IPS DF 6.9 (cell line): ENCODE results near the gene ALOX15B.

ENCODE experiments used
- DNase-seq: peaks from one replicate; pipeline ENCODE4 v3.0.0-alpha.2; 2013; ENCODE audit warnings: low read depth, low spot score
- H3K27ac ChIP-seq: one replicate; pipeline ENCODE4 v1.5.1; 2013; ENCODE audit warnings: low read length, control low read depth
- H3K27me3 ChIP-seq: 2 replicates; pipeline ENCODE4 v1.6.1; 2013; ENCODE audit warnings: mild to moderate bottlenecking, low read length; ENCODE audit not compliant: control insufficient read depth, insufficient read depth
- H3K36me3 ChIP-seq: 2 replicates; pipeline ENCODE4 v1.6.1; 2013; ENCODE audit warnings: low read length; ENCODE audit not compliant: control insufficient read depth, insufficient read depth
- H3K4me1 ChIP-seq: 2 replicates; pipeline ENCODE4 v1.6.1; 2013; ENCODE audit warnings: low read length; ENCODE audit not compliant: control insufficient read depth, insufficient read depth
- H3K4me3 ChIP-seq: 2 replicates; pipeline ENCODE4 v1.5.1; 2013; ENCODE audit warnings: mild to moderate bottlenecking, low read length
- H3K9me3 ChIP-seq: 2 replicates; pipeline ENCODE4 v1.6.1; 2013; ENCODE audit warnings: low read length, inconsistent platforms; ENCODE audit not compliant: control insufficient read depth, insufficient read depth
- WGBS: extraction: QIAGEN DNeasy Blood & Tissue Kit; methylation state at CpG from one replicate; pipeline ENCODE4 v1.1.7; 2013; ENCODE audit warnings: mixed read lengths, missing lambda C conversion rate; ENCODE audit not compliant: insufficient read length, insufficient coverage; 5-methylcytosine and 5-hydroxymethylcytosine counted together

Gene ALOX15B

DNA sequence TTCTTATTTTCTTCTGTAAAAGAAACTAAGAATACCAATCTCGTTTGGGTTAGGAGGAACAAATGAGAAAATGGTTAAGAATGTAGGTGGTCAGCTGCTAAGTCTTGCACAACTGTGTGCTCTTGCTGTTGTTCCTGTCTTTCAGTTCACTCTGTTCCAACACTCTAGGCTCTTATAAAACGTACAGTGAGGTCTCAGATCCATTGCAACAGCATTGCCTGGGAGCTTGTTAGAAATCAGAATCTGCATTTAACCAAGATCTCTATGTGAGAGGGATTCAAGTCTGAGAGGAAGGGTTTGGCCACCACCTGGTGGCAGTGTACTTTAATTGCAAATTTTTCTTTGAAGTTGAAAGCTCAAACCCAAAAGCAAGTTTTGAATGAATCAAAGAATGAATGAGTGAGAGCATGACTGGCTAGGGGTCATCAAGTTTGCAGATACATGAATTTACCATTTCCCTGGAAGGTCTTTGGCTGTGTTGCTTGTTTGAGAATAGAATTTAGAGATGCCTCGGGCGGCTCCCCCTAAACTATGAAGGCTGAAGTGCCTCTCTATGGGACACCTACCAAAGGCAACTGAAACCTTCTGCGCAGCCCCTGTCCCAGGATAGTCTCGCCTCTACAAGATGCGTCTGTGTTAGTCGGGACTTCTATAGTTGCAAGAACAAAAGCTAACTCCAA is 2.5 kb downstream of the ALOX15B start:
- no peaks in the 10 kb centered on the region for H3K36me3 ChIP-seq
- no peak overlapping the region for H3K27ac ChIP-seq
- no CpG with 5 or more reads among the region's 8 CpGs for WGBS
- no peaks in the 10 kb centered on the region for H3K27me3 ChIP-seq
- 0 out of 2 replicates have a peak, but pooled peaks cover 3% of the 10 kb centered on the region for H3K4me1 ChIP-seq
- no peaks in the 10 kb centered on the region for H3K9me3 ChIP-seq
- H3K4me3 ChIP-seq, result no peak overlapping the region
- no peak for DNase-seq

DNA sequence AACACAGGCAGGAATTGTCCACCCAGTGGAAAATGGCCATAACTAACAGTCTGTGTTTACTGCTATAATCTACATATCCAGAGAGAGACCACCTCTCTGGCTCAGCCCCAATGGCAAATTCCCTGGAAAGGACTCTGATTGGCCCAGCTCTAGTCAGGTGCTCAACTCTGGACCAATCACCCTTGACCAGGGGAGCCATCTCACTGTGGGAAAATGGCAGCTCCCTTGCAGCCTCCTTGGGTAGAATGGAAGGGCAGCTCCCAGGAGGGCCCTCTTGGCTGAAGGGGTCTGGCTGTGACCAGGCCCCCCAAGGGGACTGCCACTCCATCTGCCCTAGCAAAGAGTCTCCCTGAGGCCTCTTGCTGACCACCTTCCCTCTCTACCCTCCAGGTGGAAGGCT is 3.1 kb downstream of the ALOX15B start:
- H3K27ac ChIP-seq, result no peak overlapping the region
- no peaks in the 10 kb centered on the region for H3K27me3 ChIP-seq
- no peaks in the 10 kb centered on the region for H3K36me3 ChIP-seq
- no peak for DNase-seq
- no peaks in the 10 kb centered on the region for H3K9me3 ChIP-seq
- H3K4me3 ChIP-seq, result no peak overlapping the region
- H3K4me1 ChIP-seq, result 0 out of 2 replicates have a peak, but pooled peaks cover 3% of the 10 kb centered on the region

GRCh38 chr17:8044819-8045810 is 6.3 kb downstream of the ALOX15B start:
- H3K4me1 ChIP-seq, result no peaks in the 10 kb centered on the region
- no peak for DNase-seq
- no CpG with 5 or more reads among the region's 24 CpGs for WGBS
- H3K27ac ChIP-seq, result no peak overlapping the region
- no peaks in the 10 kb centered on the region for H3K27me3 ChIP-seq
- H3K4me3 ChIP-seq, result no peak overlapping the region
- H3K36me3 ChIP-seq, result no peaks in the 10 kb centered on the region
- H3K9me3 ChIP-seq, result no peaks in the 10 kb centered on the region

DNA sequence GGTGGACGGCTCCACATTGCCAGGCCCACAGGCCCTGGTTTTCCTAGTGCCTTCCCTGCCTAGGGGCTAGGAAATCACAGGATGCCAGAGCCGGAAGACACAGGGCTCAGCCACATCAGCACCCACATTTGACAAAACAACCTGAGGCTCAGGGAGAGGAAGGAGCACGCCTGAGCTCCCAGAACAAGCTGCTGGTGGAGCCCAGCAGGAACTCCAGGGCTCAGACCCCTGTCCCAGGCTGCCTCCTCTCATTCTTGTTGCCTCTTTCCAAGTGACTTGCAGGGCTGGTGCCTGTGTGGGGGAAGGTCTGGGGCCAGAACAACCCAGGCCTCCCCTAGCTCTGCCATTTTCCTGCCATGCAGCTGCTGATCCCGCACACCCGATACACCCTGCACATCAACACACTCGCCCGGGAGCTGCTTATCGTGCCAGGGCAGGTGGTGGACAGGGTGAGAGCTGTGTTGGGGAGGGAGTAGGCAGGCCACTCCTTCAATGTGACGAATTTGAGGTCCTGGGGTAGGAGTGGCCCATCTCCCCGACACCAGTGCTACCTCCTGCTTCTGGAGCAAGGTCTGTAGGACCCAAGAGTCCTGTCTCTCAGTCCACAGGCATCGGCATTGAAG is 7.6 kb downstream of the ALOX15B start:
- WGBS, result no CpG with 5 or more reads among the region's 11 CpGs
- H3K27ac ChIP-seq, result no peak overlapping the region

GRCh38 chr17:8046929-8047768 is 8.3 kb downstream of the ALOX15B start:
- WGBS, result no CpG with 5 or more reads among the region's 24 CpGs
- no peaks in the 10 kb centered on the region for H3K27me3 ChIP-seq
- H3K9me3 ChIP-seq, result no peaks in the 10 kb centered on the region
- no peaks in the 10 kb centered on the region for H3K36me3 ChIP-seq
- H3K27ac ChIP-seq, result no peak overlapping the region
- DNase-seq, result no peak
- H3K4me1 ChIP-seq, result no peaks in the 10 kb centered on the region
- H3K4me3 ChIP-seq, result no peak overlapping the region

More for the DNA sequence above, 7.6 kb downstream of the ALOX15B start:
- no peak overlapping the region for H3K4me3 ChIP-seq
- DNase-seq, result no peak
- no peaks in the 10 kb centered on the region for H3K4me1 ChIP-seq
- no peaks in the 10 kb centered on the region for H3K36me3 ChIP-seq
- H3K27me3 ChIP-seq, result no peaks in the 10 kb centered on the region
- H3K9me3 ChIP-seq, result no peaks in the 10 kb centered on the region

- no peaks in the 10 kb centered on the region for H3K27me3 ChIP-seq
- DNase-seq, result no peak
- H3K4me3 ChIP-seq, result no peak overlapping the region
- no CpG with 5 or more reads among the region's 4 CpGs for WGBS
- H3K4me1 ChIP-seq, result no peaks in the 10 kb centered on the region
- H3K9me3 ChIP-seq, result no peaks in the 10 kb centered on the region
- no peaks in the 10 kb centered on the region for H3K36me3 ChIP-seq
- no peak overlapping the region for H3K27ac ChIP-seq
Observed at GRCh38 chr17:8047769-8048110, 8.9 kb downstream of the ALOX15B start.

GRCh38 chr17:8048236-8048635 is 9.4 kb downstream of the ALOX15B start:
- H3K27ac ChIP-seq, result no peak overlapping the region
- no peaks in the 10 kb centered on the region for H3K36me3 ChIP-seq
- H3K4me1 ChIP-seq, result no peaks in the 10 kb centered on the region
- H3K27me3 ChIP-seq, result no peaks in the 10 kb centered on the region
- no peaks in the 10 kb centered on the region for H3K9me3 ChIP-seq
- no peak overlapping the region for H3K4me3 ChIP-seq
- no peak for DNase-seq
- no CpG with 5 or more reads among the region's 12 CpGs for WGBS

DNA sequence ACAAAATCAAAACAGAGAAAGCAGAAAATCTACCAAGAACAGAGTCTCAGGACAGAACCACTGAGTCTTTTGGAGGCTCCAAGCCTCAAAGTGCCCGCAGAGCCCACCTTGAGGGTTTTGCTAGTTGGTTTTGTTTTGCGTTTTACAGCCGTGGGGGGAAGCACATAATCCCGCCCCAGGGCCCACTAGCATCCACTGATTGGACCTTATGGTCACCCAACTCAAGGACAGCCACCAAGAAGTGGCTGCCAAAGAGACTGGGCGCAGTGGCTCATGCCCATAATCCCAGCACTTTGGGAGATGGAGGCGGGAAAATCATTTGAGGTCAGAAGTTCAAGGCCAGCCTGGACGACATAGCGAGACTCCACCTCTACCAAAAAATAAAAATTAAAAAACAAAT is 9.9 kb downstream of the ALOX15B start:
- no peaks in the 10 kb centered on the region for H3K4me1 ChIP-seq
- H3K27me3 ChIP-seq, result no peaks in the 10 kb centered on the region
- H3K4me3 ChIP-seq, result no peak overlapping the region
- no peak for DNase-seq
- WGBS, result no CpG with 5 or more reads among the region's 8 CpGs
- H3K27ac ChIP-seq, result no peak overlapping the region
- H3K36me3 ChIP-seq, result no peaks in the 10 kb centered on the region
- H3K9me3 ChIP-seq, result no peaks in the 10 kb centered on the region

DNA sequence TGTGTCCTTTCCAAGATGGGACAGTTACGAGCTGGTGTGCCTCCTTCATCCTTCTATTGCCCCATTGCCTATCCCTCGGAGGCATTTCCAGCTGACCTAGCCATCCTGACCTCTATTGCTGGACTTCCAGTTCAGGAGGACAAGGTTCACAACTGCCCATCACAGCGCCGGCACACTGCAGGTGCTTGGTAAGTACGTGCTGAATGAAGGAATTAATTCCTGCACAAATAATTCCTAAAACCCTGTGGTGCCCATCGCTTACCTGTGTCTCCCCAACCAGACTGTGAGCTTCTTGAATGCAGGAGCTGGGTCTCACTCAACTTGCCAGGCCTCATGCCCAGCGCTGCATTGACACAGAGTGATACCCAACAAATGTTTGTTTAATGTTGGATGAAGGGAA is 13.0 kb downstream of the ALOX15B start:
- no peak overlapping the region for H3K27ac ChIP-seq
- no peak for DNase-seq
- WGBS, result no CpG with 5 or more reads among the region's 7 CpGs
- H3K4me1 ChIP-seq, result no peaks in the 10 kb centered on the region
- H3K36me3 ChIP-seq, result no peaks in the 10 kb centered on the region
- no peaks in the 10 kb centered on the region for H3K27me3 ChIP-seq
- H3K9me3 ChIP-seq, result no peaks in the 10 kb centered on the region
- H3K4me3 ChIP-seq, result no peak overlapping the region
